ENCODE measurements around the gene IRF2BP2.
"Not testable (repeated sequence)": the region's sequence is repeated elsewhere in the genome, so short reads cannot be mapped to it uniquely, and the experiment has no call there.

IRF2BP2 gene

DNA sequence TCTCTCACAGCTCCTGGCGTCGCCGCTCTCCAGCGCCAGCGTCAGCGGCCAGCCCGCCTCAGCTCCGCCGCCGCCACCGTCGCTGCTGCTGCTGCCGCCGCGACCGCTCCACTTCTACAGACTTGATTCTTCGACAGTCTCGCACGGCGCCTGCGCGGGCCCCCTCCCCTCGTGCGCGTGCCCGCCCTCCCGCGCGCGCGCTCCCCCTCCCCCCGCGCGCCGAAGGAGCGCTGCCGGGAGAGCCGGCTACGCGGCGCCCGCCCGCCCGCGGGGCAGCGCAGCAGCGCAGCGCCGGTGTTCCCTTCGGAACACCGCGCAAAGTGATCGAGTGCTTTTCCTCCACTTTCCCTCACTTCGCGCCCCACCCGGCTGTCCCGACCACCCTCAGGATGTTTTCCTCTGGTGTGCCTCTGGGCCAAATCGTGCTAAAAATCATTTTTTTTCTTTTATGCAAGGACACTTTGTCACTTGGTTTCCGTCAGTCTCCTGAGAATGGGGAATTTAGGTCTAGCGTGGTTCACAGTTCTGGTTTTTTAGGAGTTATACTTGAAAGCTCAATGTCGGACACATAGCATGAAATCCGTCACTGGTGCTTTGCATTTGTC, at the start of gene IRF2BP2:
TSS of gene IRF2BP2 (minus strand) at position 118 of the 605 bp plus-strand sequence. CDS start 684 bp downstream, outside the sequence.
- DNase-seq = peak; percentile 61

DNA sequence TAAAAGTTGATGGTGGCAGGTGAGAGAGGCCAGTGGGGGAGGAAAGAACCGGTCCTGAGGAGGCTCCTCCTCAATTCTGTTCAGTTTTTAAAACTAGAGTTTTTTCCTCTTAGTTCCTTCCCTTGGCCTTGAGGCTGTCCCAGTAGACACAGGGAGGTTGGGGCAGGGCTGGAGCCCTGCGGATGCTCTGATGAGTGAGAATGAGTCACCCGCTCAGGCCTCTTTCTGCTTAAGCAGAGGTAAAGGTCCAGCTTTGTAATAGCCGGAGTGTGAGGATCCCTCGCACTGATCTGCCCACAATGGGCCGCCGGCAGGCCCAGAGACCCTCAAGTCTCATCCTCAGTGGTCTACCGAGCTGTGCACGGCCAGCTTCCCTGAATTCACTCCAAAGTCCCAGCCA, 49.6 kb upstream of the IRF2BP2 start:
- no peak for DNase-seq

GRCh38 chr1:234658138-234658537, 48.2 kb upstream of the IRF2BP2 start:
- no peak for DNase-seq

GRCh38 chr1:234656944-234657654, 47.1 kb upstream of the IRF2BP2 start:
- DNase-seq = no peak

DNA sequence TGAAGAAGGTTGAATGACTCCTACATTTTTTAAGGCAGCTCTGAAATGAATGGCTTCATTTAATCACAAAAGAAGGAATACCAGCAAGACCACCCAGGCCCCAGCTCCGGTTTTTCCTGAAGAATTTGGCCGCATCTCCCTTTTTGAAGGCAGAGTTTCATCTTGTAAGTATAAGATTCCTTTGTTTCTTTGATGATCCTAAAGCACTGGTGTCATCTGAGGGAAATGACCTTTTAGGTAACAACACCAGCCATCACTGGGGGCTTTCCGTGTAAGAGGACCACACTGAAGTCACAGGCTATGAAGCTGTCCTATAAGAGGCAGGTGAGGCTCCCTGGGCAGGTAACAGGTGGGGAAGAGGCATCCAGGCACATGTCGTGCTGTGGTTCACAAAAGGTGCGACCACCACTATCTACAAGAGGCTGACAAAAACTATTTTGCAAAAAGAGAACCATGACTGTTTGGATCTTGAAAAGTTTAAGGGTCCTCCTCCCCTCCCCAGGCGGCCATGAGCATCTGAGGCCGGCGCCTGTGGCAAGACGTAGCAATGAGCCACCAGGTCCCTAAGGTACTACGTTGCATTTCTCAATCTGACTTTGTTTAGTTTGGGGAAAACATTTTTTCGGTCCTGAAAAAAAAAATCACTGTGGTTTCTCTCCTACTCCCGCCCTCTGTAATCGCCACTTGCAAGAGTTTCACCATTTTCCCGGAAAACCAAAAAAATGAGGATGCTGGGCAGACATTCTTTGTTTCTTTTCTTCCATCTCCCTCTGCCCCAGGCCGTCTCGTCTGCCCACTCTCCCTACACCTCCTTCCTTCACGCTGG, 46.3 kb upstream of the IRF2BP2 start:
- no peak for DNase-seq

DNA sequence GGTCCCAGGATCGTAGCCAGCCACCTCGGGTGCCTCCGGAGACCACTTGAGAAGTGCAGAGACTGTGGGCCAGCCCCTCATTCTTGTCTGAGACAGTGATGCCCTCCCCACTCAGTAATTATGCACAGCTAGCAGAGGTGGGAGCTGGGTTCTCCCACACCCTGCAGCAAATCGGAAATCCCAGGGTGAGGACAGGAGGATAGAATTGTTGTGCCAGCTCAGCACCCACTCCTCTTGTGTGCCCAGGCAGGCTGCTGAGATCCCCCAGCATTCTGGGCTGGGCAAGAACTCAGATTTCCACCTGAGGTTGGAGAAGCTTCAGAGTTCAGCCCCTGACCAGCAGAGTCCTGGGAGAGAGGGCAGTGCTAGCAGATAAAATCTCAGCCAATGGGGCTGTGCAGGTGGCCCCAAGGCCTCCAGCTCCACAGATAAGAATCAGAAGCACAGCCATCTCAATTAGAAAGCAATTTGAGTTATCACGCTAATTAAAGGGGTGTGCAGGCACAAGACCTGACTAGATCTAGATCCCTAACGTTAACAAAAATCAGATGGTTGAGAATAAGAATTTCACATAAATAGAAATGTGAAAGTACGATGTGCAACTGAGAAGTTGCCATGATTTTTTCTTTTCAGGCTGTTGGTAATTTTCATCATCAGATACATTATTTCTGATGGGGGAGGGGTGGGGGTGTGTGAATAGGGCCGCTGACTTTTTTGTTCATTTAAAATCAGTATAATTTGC, 45.5 kb upstream of the IRF2BP2 start:
- no peak for DNase-seq

- no peak for DNase-seq
These were observed 44.2 kb upstream of the IRF2BP2 start for GRCh38 chr1:234654002-234654733.

DNA sequence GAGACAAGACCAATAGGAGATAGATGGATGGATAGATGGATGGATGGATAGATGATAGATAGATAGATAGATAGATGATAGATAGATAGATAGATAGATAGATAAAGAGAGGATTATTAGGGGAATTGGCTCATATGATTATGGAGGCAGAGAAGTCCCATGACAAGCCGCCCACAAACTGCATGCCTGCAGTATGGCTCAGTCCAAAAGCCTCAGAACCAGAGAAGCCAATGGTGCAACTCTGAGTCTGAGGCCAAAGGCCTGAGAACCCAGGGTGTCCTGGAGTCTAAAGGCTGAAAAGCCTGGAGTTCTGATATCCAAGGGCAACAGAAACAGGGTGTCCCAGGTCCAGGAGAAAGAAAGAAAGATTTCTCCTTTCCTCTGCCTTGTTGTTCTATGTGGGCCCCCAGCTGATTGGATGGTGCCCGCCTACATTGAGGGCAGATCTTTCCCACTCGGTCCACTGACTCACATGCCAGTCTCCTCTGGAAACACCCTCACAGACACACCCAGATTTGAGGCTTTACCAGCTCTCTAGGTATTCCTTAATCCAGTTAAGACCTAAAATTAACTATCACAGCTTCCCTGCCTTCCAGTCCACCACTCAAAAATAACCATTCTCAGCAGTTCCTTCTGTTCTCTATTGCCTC, 39.6 kb upstream of the IRF2BP2 start:
- no peak for DNase-seq

- no peak for DNase-seq
These were observed 37.8 kb upstream of the IRF2BP2 start for GRCh38 chr1:234647758-234648157.

DNA sequence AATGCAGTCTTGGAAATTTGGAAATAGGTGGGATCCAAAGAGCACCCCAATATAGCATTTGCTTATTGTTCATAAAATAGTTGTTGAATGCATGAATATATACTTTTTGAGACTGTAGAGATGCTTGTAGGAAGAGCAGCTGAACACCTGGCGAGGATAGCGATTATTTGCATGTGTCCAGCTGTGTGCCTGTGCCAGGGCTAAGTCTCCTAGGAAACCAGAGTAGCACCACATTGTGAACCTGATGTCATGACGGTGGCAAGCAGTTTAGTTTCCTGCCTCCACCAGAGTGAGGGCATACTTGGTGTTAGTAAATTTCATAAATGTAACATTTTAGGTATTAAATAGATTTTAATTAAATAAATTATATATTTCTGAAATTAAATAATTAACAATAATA, 37.3 kb upstream of the IRF2BP2 start:
- peak; percentile 22 for DNase-seq

GRCh38 chr1:234645964-234646363, 36.0 kb upstream of the IRF2BP2 start:
- DNase-seq = no peak

GRCh38 chr1:234645474-234645953, 35.5 kb upstream of the IRF2BP2 start:
- DNase-seq = no peak

DNA sequence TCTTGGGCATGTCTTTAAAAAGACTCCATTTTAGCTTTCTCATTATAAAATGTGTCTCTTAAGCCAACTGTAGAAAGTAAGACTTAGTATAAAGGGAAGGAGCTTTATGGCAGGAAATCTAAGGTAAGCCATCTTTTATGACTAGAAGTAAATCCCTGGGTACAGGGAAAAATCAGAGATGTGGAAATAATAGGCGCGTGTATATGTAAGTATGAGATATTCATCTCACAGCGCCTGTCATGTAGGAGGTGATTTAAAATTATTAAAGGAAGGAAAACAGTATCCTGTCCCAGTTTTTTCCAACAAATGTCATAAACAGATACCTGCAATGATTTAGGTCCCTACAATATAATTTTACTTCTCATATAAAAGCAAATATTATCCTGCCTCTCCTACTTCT, 35.0 kb upstream of the IRF2BP2 start:
- no peak for DNase-seq

DNA sequence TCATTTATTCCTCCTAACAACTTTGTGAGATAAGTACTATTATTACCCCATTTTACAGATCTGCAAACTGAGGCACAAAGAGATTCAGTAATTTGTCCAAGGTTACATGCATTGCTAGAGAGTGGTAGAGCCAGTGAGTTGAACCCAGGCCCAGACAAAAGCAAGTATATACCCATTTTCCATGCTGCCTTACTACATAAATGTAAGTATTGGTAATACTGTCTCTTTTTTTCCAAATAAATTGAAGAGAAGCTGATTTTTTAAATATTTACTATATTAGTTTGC, 33.8 kb upstream of the IRF2BP2 start:
- no peak for DNase-seq

DNA sequence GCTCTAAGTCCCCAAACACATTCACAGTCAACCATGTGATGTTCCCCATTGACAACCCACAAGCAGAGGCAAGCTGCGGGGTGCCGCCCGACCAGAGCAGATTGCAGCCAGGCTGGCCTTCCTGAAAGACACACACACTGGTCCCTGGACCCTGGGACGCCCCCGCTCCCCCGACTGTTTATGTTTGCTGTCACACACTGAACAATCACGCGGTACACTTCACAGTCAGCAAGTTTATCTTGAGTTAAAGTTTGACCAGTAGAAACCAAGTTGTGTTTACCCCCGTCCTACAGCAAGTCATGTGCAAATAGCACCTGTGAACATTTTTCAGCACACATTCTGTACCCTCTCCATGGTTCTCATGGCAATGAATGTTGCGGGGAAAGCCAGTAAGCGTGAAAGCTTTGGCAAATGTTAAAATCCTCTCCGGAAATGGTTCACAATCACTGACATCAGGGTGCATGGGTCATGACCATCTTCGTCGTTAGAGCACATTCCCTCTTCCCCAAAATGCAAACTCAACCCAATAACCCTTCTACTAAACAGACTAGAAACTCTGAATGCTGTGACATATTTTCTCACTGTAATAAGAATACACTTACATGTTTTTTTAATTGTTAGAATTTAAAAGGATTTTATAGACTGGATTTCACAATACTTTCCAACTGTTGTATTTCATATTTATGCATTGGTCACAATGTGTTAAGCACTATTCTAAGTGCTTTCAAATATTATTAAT, 33.3 kb upstream of the IRF2BP2 start:
- DNase-seq = no peak

GRCh38 chr1:234642428-234642827, 32.5 kb upstream of the IRF2BP2 start:
- DNase-seq = no peak

- DNase-seq = no peak
These were observed 30.0 kb upstream of the IRF2BP2 start for GRCh38 chr1:234639961-234640360.

GRCh38 chr1:234638832-234639799, 29.1 kb upstream of the IRF2BP2 start:
- DNase-seq = no peak

GRCh38 chr1:234634922-234635321, 24.9 kb upstream of the IRF2BP2 start:
- not testable (repeated sequence) for DNase-seq

DNA sequence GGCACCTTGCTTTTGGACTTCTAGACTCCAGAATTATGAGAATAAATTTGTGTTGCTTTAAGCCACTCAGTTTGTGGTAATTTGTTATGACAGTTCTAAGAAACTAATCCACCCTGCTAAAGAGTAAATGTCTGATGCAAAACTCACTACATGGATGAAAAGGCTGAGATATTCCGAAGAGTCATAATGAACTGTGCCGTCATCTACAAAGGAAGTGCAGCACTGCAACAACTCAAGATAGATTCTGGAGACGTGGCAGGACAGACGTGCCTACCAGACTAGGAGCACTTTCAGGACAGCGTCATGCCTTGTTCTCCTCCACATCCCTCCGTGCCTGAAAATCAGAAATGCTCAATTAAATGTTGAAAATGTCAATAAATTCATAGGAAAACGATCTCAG, 24.4 kb upstream of the IRF2BP2 start:
- no peak for DNase-seq

Data from NCI-H1105 (cell line).